Adrenal gland (tissue), 12 donors: Measurements from ENCODE around the gene OLFML3. TPM values are rescaled to one million over a fixed set of nuclear protein-coding genes. Genes with fewer than 3 reads are reported as not detected.
"Not testable (repeated sequence)": the region's sequence is repeated elsewhere in the genome, so short reads cannot be mapped to it uniquely, and the experiment has no call there.

Source experiments
- DNase-seq, 7 donors: peaks; one replicate each; pipeline ENCODE4 v3.0.0-alpha.2; 2019 to 2020
- H3K27ac ChIP-seq, 5 donors: fragments of 200-600 bp; sonication (generic) in 4 of 5; 1 replicate in 3 of 5; 2 replicates in 2 of 5; pipeline versions ENCODE4 v1.5.1 to v1.8.0; 2016 to 2020; ENCODE audit warnings: mild to moderate bottlenecking in 1 of 5
- H3K27me3 ChIP-seq: fragments of 200-600 bp; 2 replicates; pipeline ENCODE4 v1.8.0; 2021
- H3K36me3 ChIP-seq, 2 donors: fragments of 200-600 bp; replicated peaks in 1 of 2; 1 replicate in 1 of 2; 2 replicates in 1 of 2; pipeline versions ENCODE4 v1.5.1 to v1.8.0; 2018 to 2022
- H3K4me1 ChIP-seq, 2 donors: fragments of 200-600 bp; replicated peaks in 1 of 2; 1 replicate in 1 of 2; 2 replicates in 1 of 2; pipeline versions ENCODE4 v1.5.1 to v1.8.0; 2018 to 2021
- H3K4me3 ChIP-seq, 4 donors: fragments of 200-600 bp; sonication (generic) in 3 of 4; one replicate each; pipeline ENCODE4 v1.5.1; 2016 to 2018
- H3K9me3 ChIP-seq, 3 donors: fragments of 200-600 bp; sonication (generic) in 1 of 3; replicated peaks in 1 of 3; 1 replicate in 2 of 3; 2 replicates in 1 of 3; pipeline versions ENCODE4 v1.5.1 to v1.8.0; 2016 to 2021
- POLR2A ChIP-seq, 2 donors: fragments of 450-650 bp; IDR thresholded peaks; one replicate each; pipeline ENCODE4 v1.6.1; 2017; ENCODE audit warnings: antibody characterized with exemption in 2 of 2, mild to moderate bottlenecking in 2 of 2, moderate library complexity in 1 of 2
- WGBS, 4 donors: extraction: QIAGEN DNeasy Blood & Tissue Kit in 2 of 4; methylation state at CpG; one replicate each; pipeline versions ENCODE4 v1.1.5 to v1.1.7; 2013 to 2017; 5-methylcytosine and 5-hydroxymethylcytosine counted together
- intact Hi-C, 2 donors: fragments of 100-400 bp; cut with DNase I; formaldehyde crosslinking; loops; one replicate each; pipeline versions ENCODE4 v1.14.1 to v1.15.0; 2022 to 2023
- polyA plus RNA-seq, 3 donors: library from polyadenylated mRNA; stranded (reverse); fragments of 200-250 nt in 2 of 3; fragments of 350-450 nt in 1 of 3; fragmentation: Illumina TruSeq in 1 of 3; extraction: RNeasy Lipid Tissue Mini Kit (QIAGEN cat#74804) in 1 of 3; gene quantifications; one replicate each; pipeline ENCODE4 v1.2.3, GENCODE V29; 2013 to 2014
- total RNA-seq, 9 donors: library from RNA; depleted of rRNA in 4 of 9; stranded (reverse); fragments of >200 nt in 4 of 9; fragments of 120-200 nt in 1 of 9; fragmentation: NEBNext Ultra II Directional in 1 of 9; extraction: Animal tissue kit (Norgen Biotek cat#: 25700) in 1 of 9; gene quantifications; one replicate each; pipeline versions ENCODE4 v1.1.0 to v1.2.4, GENCODE V29; 2013 to 2023
- TF ChIP-seq, protein P1 (sequence below), 6 experiments: fragments of 450-650 bp in 4 of 6; fragments of 200-600 bp in 2 of 6; sonication (generic) in 1 of 6; IDR thresholded peaks; 1 replicate in 5 of 6; 2 replicates in 1 of 6; pipeline versions ENCODE4 v1.5.1 to v1.8.0; 2016 to 2021; ENCODE audit warnings: antibody characterized with exemption in 6 of 6, mild to moderate bottlenecking in 2 of 6, moderate library complexity in 1 of 6
- donor health status: healthy with polysubstance abuse.
- donor health status: Bipolar disorder and iron deficiency.
- donor health status: DM: yes; HTN: yes; CAD: no.
- donor health status: DM: no; HTN: no; CAD: no.
- donor health status: DM: no; HTN: no; CAD: no.
- donor health status: DM: yes; HTN: yes; CAD: no.

Gene OLFML3
- total and polyA plus RNA-seq, 12 donors = 13.6 to 99.6 (median 34.0) TPM

DNA sequence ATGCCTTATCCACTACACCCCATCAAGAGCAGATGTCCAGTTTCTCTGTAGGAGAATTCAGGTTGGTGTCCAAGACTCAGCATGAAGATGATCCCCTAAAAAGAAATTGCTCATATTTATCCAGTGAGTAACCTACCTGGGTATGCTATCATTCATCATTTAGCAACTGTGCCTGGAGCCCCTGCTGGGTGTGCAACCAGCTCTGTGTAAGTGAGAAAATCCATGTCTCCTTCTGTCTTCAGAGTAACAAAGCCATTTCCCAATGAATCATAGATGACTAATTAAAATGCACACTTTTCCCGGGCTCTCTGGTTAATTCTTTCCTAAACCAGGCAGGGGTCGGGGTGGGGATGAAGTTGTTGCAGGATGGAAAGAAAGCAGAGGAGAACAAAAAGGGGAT, 35.8 kb downstream of the OLFML3 start:
- intact Hi-C loops = no loop called here
- H3K27me3 ChIP-seq = no peaks in the 10 kb centered on the region
- H3K4me1 ChIP-seq = no peaks in the 10 kb centered on the region
- 66 to 75% (median 67%) methylated on average over 2 of the region's 2 CpGs for WGBS, 4 donors
- H3K4me3 ChIP-seq = no peak overlapping the region
- TF ChIP-seq, protein P1, sequence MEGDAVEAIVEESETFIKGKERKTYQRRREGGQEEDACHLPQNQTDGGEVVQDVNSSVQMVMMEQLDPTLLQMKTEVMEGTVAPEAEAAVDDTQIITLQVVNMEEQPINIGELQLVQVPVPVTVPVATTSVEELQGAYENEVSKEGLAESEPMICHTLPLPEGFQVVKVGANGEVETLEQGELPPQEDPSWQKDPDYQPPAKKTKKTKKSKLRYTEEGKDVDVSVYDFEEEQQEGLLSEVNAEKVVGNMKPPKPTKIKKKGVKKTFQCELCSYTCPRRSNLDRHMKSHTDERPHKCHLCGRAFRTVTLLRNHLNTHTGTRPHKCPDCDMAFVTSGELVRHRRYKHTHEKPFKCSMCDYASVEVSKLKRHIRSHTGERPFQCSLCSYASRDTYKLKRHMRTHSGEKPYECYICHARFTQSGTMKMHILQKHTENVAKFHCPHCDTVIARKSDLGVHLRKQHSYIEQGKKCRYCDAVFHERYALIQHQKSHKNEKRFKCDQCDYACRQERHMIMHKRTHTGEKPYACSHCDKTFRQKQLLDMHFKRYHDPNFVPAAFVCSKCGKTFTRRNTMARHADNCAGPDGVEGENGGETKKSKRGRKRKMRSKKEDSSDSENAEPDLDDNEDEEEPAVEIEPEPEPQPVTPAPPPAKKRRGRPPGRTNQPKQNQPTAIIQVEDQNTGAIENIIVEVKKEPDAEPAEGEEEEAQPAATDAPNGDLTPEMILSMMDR (IDR thresholded peaks at IDR 0.05) = no peak
- no peak for TF ChIP-seq POLR2A (IDR thresholded peaks at IDR 0.05)
- H3K36me3 ChIP-seq = no peaks in the 10 kb centered on the region
- no peak for DNase-seq
- no peak overlapping the region for H3K27ac ChIP-seq
- H3K9me3 ChIP-seq = no peaks in the 10 kb centered on the region

DNA sequence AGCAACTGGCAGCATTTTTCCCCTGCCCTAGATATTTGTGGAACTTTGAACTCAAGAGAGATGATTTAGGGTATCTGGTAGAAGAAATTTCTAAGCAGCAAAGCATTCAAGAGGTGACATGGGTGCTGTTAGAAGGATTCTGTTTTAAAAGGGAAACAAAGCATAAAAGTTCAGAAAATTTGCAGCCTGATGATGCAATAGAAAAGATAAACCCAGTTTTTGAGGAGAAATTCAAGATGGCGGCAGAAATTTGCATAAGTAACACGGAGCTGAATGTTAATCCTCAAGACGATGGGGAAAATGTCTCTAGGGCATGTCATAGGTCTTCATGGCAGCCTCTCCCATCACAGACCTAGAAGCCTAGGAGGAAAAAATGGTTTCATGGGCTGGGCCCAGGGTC, 40.5 kb downstream of the OLFML3 start:
- H3K9me3 ChIP-seq, H3K27me3 ChIP-seq, DNase-seq, H3K4me3 ChIP-seq, intact Hi-C loops, H3K36me3 ChIP-seq, H3K4me1 ChIP-seq, H3K27ac ChIP-seq: not testable (repeated sequence)
- WGBS, 4 donors = 85 to 96% (median 87%) methylated on average over 3 of the region's 3 CpGs

DNA sequence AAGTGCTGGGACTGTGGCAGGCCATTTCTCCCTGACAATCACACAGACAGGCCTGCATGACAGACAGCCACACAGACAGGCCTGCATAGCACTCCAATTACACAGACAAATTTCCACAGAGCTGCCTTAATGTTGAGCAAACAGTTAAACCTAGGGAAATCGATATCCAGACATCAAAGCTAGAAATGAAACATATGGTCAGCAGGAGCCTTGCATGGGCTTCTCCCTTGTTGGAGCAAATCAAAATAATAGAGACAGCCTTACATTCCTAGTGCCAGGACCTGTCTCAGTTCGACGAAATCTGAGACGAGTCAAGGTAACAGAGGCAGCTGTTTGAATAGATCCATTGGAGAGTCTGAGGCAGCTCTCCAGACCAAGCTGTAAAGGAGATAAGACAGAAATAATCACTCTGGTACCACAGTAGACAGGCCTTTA, 42.4 kb downstream of the OLFML3 start:
- Histone ChIP-seq H3K4me3 (no peak overlapping the region), H3K36me3 (no peaks in the 10 kb centered on the region), H3K4me1 (no peaks in the 10 kb centered on the region), H3K9me3 (no peaks in the 10 kb centered on the region), H3K27ac (no peak overlapping the region), H3K27me3 (no peaks in the 10 kb centered on the region)
- WGBS, 4 donors = 36 to 63% (median 52%) methylated on average over 3 to 4 of the region's 4 CpGs
- DNase-seq = no peak
- TF ChIP-seq, protein P1 (IDR thresholded peaks at IDR 0.05) = no peak
- TF ChIP-seq POLR2A (IDR thresholded peaks at IDR 0.05) = no peak
- intact Hi-C loops = no loop called here

DNA sequence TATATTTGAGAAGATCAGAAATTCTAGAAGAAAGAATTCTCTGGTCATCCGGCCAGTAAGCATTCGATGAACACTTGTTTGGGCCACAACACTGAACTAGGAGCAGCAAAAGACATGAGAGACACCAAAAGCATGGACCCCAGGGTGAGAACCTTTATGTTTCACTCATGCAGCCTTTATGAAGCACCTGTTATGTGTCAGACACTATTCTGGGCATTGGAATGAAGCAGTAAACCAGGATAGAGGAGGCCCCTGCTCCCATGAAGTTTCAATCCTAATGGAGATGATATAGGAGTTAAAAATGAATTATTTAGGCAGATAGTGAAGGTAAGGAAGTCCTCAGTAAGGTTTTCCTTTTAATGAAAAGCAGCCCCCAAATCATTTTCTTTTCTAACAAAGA, 43.6 kb downstream of the OLFML3 start:
- no peaks in the 10 kb centered on the region for H3K27me3 ChIP-seq
- H3K27ac ChIP-seq = no peak overlapping the region
- H3K9me3 ChIP-seq = no peaks in the 10 kb centered on the region
- H3K4me1 ChIP-seq = no peaks in the 10 kb centered on the region
- intact Hi-C loops = no loop called here
- no peaks in the 10 kb centered on the region for H3K36me3 ChIP-seq
- no peak overlapping the region for H3K4me3 ChIP-seq
- no peak for TF ChIP-seq POLR2A (IDR thresholded peaks at IDR 0.05)
- TF ChIP-seq, protein P1 (IDR thresholded peaks at IDR 0.05) = no peak
- 88 to 98% (median 93%) methylated on average over 2 of the region's 2 CpGs for WGBS, 4 donors
- no peak for DNase-seq

DNA sequence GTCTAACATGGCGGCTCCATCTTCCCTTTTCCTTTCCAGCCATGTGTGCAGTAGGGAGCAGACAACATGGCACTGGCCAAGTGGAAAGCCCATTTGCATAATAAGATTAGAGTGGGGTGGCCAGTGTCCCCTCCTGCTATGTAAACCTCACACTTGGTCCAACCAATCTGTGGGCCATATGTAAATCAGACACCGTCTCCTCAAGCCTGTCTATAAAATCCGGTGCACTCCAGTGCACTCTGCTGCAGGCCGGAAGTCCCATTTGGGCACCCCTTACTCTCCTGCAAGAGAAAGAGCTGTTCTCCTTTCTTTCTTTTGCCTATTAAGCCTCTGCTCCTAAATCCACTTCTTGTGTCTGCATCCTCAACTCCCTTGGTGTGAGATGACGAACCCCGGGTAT, 44.1 kb downstream of the OLFML3 start:
- no peak for DNase-seq
- Histone ChIP-seq H3K4me3 (no peak overlapping the region), H3K27me3 (no peaks in the 10 kb centered on the region), H3K4me1 (no peaks in the 10 kb centered on the region), H3K9me3 (no peaks in the 10 kb centered on the region), H3K36me3 (no peaks in the 10 kb centered on the region), H3K27ac (no peak overlapping the region)
- WGBS, 4 donors = 78 to 91% (median 85%) methylated on average over 6 of the region's 6 CpGs
- TF ChIP-seq, protein P1 (IDR thresholded peaks at IDR 0.05) = no peak
- no peak for TF ChIP-seq POLR2A (IDR thresholded peaks at IDR 0.05)
- intact Hi-C loops = no loop called here
